ENCODE data around the gene MUS81. TPM values are rescaled to one million over a fixed set of nuclear protein-coding genes. Genes with fewer than 3 reads are reported as not detected.

The MUS81 gene
- total and polyA plus RNA-seq, 4 donors = 40.7 to 102 (median 61.9) TPM

DNA sequence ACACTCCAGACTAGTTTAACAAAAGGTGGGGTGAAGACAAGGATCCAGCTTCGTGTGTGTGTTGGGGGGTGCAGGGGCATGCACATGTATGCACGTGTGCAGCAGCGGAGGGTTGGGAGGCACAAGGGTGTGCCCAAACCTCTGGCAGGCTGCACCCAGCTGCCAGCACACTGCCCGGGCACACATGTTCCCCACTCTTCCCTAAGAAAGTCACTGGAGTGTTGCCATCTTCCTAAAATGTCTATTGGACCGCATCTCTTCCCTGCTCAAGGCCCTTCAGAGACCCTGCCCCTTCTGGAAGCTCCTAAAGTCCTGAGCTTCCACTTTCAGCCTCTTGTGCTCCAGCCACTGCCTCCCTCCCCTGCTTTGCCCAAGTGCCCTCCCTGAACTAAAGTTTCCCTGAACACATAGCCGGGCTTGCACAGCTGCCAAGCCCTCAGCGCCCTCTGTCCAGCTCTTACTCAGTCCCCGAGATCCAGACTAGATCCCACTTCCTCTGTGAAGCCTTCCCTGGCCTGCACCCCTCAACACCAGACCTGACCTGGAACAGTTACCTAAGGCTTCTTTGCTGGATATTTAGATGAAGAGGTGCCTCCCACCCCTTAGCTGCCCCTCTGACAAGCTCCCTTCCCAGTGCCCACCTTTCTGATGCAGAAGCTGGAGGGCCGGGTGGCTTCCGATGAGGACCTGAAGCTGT lies 8.3 kb upstream of the MUS81 start:
- H3K27me3 ChIP-seq (ENCODE audit: control insufficient read depth in 1 of 2, insufficient read depth in 2 of 2, low read length in 1 of 2) = no peaks in the 10 kb centered on the region
- no peaks in the 10 kb centered on the region for H3K9me3 ChIP-seq (ENCODE audit: control insufficient read depth, low read length)
- H3K4me1 ChIP-seq (ENCODE audit: control insufficient read depth in 1 of 2, insufficient read depth in 2 of 2, low read length in 2 of 2) = no peaks in the 10 kb centered on the region
- ATAC-seq (ENCODE audit: low FRiP score) (no peak), DNase-seq (peak in 1 of 2 donors; percentile 59)
- no peak overlapping the region for H3K27ac ChIP-seq (ENCODE audit: low read depth in 1 of 2, low read length in 2 of 2)
- WGBS, 2 donors = 85 to 89% methylated on average over 10 of the region's 10 CpGs
- intact Hi-C loops (cut with DNase I) = no loop called here
- H3K4me3 ChIP-seq (ENCODE audit: low read length in 2 of 2) = no peak overlapping the region
- H3K36me3 ChIP-seq (ENCODE audit: control insufficient read depth in 1 of 2, insufficient read depth in 2 of 2, low read length in 1 of 2) = peaks cover 3 to 9% of the 10 kb centered on the region in 2 donors

DNA sequence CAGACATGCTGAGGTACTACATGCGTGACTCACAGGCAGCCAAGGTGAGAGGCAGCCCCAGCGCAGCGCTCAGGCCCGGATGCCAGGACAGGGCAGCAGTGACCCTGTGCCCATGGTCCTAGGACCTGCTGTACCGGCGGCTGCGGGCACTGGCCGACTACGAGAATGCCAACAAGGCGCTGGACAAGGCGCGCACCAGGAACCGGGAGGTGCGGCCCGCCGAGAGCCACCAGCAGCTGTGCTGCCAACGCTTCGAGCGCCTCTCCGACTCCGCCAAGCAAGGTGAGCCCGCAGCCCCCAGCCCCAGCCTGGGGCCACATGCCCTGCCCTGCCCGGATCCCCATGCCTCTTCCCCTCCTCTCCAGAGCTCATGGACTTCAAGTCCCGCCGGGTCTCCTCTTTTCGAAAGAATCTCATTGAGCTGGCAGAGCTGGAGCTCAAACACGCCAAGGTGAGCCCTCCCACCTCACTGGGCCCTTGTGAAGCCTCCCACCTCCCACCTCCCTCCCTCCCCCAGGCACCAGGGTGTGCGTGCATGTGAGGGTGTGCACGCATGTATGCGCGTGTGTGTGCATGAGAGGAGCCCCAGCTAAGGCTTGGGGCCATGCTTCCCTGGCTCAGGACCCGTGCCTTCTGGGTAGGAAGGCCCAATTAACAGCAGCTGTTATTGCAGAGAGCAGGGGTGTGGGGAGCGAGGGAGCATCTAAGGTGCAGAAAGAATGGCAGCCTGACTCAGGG lies 7.6 kb upstream of the MUS81 start:
- H3K27ac ChIP-seq (ENCODE audit: low read depth in 1 of 2, low read length in 2 of 2) = no peak overlapping the region
- peaks cover 3 to 9% of the 10 kb centered on the region in 2 donors for H3K36me3 ChIP-seq (ENCODE audit: control insufficient read depth in 1 of 2, insufficient read depth in 2 of 2, low read length in 1 of 2)
- no peaks in the 10 kb centered on the region for H3K27me3 ChIP-seq (ENCODE audit: control insufficient read depth in 1 of 2, insufficient read depth in 2 of 2, low read length in 1 of 2)
- DNase-seq (peak in 1 of 2 donors; percentile 77), ATAC-seq (ENCODE audit: low FRiP score) (no peak)
- intact Hi-C loops (cut with DNase I) = no loop called here
- H3K4me1 ChIP-seq (ENCODE audit: control insufficient read depth in 1 of 2, insufficient read depth in 2 of 2, low read length in 2 of 2) = no peaks in the 10 kb centered on the region
- no peak overlapping the region for H3K4me3 ChIP-seq (ENCODE audit: low read length in 2 of 2)
- WGBS, 2 donors = 92 to 93% methylated on average over 24 to 33 of the region's 33 CpGs
- H3K9me3 ChIP-seq (ENCODE audit: control insufficient read depth, low read length) = no peaks in the 10 kb centered on the region

DNA sequence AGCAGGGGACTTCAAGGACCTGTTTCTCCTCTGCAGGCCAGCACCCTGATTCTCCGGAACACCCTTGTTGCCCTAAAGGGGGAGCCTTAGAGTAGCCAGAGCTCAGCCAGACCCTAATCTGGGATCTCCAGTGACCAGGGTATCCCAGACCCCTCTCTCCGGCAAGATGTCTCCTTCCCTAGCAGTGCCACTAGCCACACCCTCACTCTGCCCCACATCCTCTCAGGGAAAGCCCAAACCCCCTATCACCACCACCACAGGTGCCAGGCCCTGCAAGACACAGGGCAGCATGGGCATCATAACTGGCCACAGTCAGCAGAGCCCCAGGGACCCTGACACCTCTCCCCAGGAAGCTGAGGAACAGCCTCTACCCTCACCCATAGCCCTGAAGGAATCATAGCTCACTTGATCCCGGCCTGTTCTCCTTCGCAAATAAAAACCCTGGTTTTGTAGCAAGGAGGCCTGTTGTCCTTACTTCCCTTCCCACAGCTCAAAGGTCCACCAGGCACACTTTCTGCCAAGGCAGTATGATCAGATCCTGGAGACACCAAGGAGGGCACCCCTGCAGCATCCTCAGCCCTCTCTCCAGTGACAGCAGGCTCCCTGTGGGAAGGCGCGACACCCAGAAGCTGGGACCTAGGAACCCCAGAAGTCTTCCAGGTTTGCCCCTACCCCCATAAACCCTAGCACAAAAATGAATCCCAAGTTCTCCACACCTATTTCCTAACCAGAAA lies 6.8 kb upstream of the MUS81 start:
- intact Hi-C loops (cut with DNase I) = no loop called here
- DNase-seq (peak in 1 of 2 donors; percentile 68), ATAC-seq (ENCODE audit: low FRiP score) (no peak)
- Histone ChIP-seq H3K27me3 (ENCODE audit: control insufficient read depth in 1 of 2, insufficient read depth in 2 of 2, low read length in 1 of 2) (no peaks in the 10 kb centered on the region), H3K9me3 (ENCODE audit: control insufficient read depth, low read length) (no peaks in the 10 kb centered on the region), H3K27ac (ENCODE audit: low read depth in 1 of 2, low read length in 2 of 2) (no peak overlapping the region), H3K4me3 (ENCODE audit: low read length in 2 of 2) (no peak overlapping the region), H3K4me1 (ENCODE audit: control insufficient read depth in 1 of 2, insufficient read depth in 2 of 2, low read length in 2 of 2) (no peaks in the 10 kb centered on the region), H3K36me3 (ENCODE audit: control insufficient read depth in 1 of 2, insufficient read depth in 2 of 2, low read length in 1 of 2) (peaks cover 3 to 9% of the 10 kb centered on the region in 2 donors)
- 85 to 88% methylated on average over 6 of the region's 6 CpGs for WGBS, 2 donors

DNA sequence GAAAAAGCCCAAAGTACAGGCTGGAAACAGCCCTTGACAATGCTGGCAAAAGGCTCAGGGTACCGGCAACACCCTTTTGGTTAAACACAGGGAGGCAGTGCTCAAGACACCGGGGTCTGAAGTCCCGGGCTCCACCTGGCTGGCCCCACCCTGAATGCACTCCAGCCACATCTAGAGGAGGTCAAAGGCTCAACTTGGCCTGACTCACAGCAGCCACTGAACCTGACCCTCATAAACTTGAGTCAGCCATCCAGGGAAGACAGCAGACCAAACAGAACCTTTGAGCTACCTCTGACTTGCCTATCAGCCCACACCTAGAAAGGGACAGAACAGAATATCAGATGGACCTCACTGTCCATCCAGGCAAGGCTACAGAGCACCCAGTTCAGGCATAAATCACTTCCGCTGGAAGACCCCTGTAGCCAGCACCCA lies 6.1 kb upstream of the MUS81 start:
- Histone ChIP-seq H3K9me3 (ENCODE audit: control insufficient read depth, low read length) (no peaks in the 10 kb centered on the region), H3K4me3 (ENCODE audit: low read length in 2 of 2) (no peak overlapping the region), H3K4me1 (ENCODE audit: control insufficient read depth in 1 of 2, insufficient read depth in 2 of 2, low read length in 2 of 2) (no peaks in the 10 kb centered on the region), H3K27ac (ENCODE audit: low read depth in 1 of 2, low read length in 2 of 2) (no peak overlapping the region), H3K27me3 (ENCODE audit: control insufficient read depth in 1 of 2, insufficient read depth in 2 of 2, low read length in 1 of 2) (no peaks in the 10 kb centered on the region), H3K36me3 (ENCODE audit: control insufficient read depth in 1 of 2, insufficient read depth in 2 of 2, low read length in 1 of 2) (peaks cover 3 to 9% of the 10 kb centered on the region in 2 donors)
- no peak for ATAC-seq (ENCODE audit: low FRiP score)
- DNase-seq = peak in 1 of 2 donors; percentile 55
- 88 to 90% methylated on average over 4 of the region's 4 CpGs for WGBS, 2 donors
- intact Hi-C loops (cut with DNase I) = no loop called here

DNA sequence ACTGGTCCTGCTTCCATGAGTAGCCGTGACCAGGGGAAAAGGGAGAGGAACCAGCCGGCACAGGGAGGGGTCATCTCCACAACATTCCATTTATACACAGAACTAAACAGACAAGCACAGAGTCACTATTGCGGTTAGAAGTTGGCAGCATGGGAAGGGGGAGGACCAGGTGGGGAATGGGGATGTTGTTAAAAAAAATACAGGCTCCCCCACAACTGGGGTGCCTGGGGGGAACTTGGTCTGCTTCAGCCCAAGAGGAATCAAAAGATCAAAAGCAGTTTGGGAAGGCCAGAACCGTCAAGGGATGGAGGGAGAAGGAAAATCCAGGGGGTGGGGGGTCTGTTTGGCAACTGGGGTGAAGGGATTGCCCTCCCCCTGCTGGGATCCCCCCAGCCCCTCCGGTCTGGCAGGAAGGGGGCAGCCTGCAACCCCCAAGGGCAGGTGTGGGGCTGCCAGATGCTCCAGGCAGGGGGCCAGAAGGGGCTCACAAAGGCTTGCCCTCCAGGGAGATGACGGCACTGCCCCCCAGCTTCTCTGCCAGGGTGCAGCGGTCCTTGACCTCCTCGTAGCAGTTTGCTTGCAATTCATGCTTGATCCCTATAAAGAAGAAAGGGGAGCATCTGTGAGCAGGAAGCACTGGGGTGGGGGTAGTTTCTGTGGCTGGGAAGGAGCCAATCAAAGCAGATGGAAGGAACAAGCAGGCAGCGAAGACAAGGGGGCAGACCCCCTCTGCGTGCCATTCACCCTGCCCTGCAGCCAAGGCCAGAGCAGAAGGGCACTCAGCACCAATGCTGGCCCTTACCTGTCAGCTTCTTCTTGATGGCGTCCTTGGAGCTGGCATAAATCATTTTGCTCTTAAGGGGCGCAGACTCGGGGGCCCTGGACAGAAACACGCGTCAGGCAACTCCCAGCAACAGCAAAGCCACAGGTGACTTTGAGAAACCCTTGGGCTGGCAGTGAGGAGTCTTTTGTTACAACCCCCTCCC lies 5.1 kb upstream of the MUS81 start:
- ATAC-seq (ENCODE audit: low FRiP score) = no peak
- DNase-seq = peak in 1 of 2 donors; percentile 72
- H3K27me3 ChIP-seq (ENCODE audit: control insufficient read depth in 1 of 2, insufficient read depth in 2 of 2, low read length in 1 of 2) = no peaks in the 10 kb centered on the region
- no peaks in the 10 kb centered on the region for H3K9me3 ChIP-seq (ENCODE audit: control insufficient read depth, low read length)
- intact Hi-C loops (cut with DNase I) = no loop called here
- H3K4me1 ChIP-seq (ENCODE audit: control insufficient read depth in 1 of 2, insufficient read depth in 2 of 2, low read length in 2 of 2) = no peaks in the 10 kb centered on the region
- H3K4me3 ChIP-seq (ENCODE audit: low read length in 2 of 2) = no peak overlapping the region
- H3K36me3 ChIP-seq (ENCODE audit: control insufficient read depth in 1 of 2, insufficient read depth in 2 of 2, low read length in 1 of 2) = peaks cover 3 to 9% of the 10 kb centered on the region in 2 donors
- H3K27ac ChIP-seq (ENCODE audit: low read depth in 1 of 2, low read length in 2 of 2) = no peak overlapping the region
- 63 to 66% methylated on average over 15 of the region's 15 CpGs for WGBS, 2 donors

DNA sequence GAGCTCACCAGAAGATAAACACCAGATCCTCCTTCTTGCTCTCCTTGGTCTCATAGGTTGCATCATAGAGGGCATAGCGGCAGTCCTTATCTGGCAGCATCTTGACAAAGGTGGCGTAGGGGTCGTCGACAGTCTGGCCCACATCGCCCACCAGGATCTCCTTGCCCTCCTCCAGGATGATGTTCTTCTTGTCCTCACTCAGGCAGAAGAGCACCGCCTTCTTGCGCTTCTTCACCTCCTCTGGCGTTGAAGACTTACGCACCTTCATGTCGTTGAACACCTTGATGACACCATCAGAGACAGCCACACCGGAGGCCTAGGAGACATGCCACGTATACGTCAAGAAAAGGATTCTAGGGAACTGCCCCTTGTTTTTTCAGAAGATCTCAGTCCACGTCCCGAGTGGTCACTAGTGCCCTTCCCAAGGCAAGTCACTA lies 4.3 kb upstream of the MUS81 start:
- DNase-seq = peak in 1 of 2 donors; percentile 39
- no peak for ATAC-seq (ENCODE audit: low FRiP score)
- H3K4me3 ChIP-seq (ENCODE audit: low read length in 2 of 2) = no peak overlapping the region
- H3K27me3 ChIP-seq (ENCODE audit: control insufficient read depth in 1 of 2, insufficient read depth in 2 of 2, low read length in 1 of 2) = no peaks in the 10 kb centered on the region
- no peak overlapping the region for H3K27ac ChIP-seq (ENCODE audit: low read depth in 1 of 2, low read length in 2 of 2)
- H3K9me3 ChIP-seq (ENCODE audit: control insufficient read depth, low read length) = no peaks in the 10 kb centered on the region
- 77 to 78% methylated on average over 15 of the region's 15 CpGs for WGBS, 2 donors
- intact Hi-C loops (cut with DNase I) = no loop called here
- H3K36me3 ChIP-seq (ENCODE audit: control insufficient read depth in 1 of 2, insufficient read depth in 2 of 2, low read length in 1 of 2) = peaks cover 3 to 9% of the 10 kb centered on the region in 2 donors
- no peaks in the 10 kb centered on the region for H3K4me1 ChIP-seq (ENCODE audit: control insufficient read depth in 1 of 2, insufficient read depth in 2 of 2, low read length in 2 of 2)

DNA sequence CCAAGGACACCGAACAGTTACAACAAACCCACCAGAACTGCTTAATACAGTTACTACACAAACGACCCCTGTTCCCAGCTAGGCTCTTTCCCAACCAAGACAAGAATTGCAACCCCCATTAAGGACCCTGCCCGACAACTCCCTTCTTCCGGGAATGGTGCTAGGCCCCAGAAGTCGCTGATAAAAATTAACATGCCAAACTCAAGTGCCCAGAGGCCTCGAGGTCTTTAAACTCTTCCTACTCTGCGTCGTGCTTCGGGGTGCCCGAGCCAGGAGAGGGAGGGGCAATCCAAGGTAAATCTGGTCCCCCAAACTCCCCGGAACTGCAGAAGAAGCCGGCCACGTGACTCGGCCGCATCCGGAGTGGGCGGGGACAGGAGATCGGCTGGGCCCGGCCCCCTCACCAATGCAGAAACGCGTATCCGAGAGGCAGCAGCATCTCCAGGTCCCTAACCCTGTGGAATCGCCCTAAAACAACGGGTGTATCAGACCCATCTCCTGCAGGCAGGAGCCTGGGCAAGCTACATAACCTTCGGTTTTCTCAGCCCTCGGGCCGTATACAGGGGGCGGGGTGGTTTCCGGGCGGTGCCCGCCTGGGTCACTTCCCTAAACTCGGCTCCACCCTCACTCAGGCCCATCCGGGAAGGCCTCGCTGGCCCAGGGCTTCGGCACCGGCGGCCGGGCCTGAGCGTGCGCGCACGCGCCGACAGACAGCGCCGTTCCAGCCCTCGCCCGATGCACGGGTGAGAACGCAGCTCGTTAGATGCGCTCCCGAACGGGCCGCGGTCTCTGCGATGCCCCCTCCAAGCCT lies 3.3 kb upstream of the MUS81 start:
- WGBS, 2 donors = 1% methylated on average over 56 to 57 of the region's 57 CpGs
- intact Hi-C loops (cut with DNase I) = no loop called here
- H3K9me3 ChIP-seq (ENCODE audit: control insufficient read depth, low read length) = no peaks in the 10 kb centered on the region
- peak overlapping the region; percentile 64 to 77 for H3K4me3 ChIP-seq (ENCODE audit: low read length in 2 of 2)
- ATAC-seq (ENCODE audit: low FRiP score) (peak; percentile 70), DNase-seq (peak; percentile 92 to 94)
- H3K27ac ChIP-seq (ENCODE audit: low read depth in 1 of 2, low read length in 2 of 2) = peak overlapping the region; percentile 46 to 70
- peaks cover 3 to 9% of the 10 kb centered on the region in 2 donors for H3K36me3 ChIP-seq (ENCODE audit: control insufficient read depth in 1 of 2, insufficient read depth in 2 of 2, low read length in 1 of 2)
- H3K4me1 ChIP-seq (ENCODE audit: control insufficient read depth in 1 of 2, insufficient read depth in 2 of 2, low read length in 2 of 2) = no peaks in the 10 kb centered on the region
- no peaks in the 10 kb centered on the region for H3K27me3 ChIP-seq (ENCODE audit: control insufficient read depth in 1 of 2, insufficient read depth in 2 of 2, low read length in 1 of 2)
